Stimulated activated naive CD8-positive, alpha-beta T cell treated with anti-CD3 and anti-CD28 coated beads, Interleukin-15, amount 100 ng/mL, for 72 hours (primary cell): Measurements from ENCODE around the gene KDM7A.
"Not testable (repeated sequence)": the region's sequence is repeated elsewhere in the genome, so short reads cannot be mapped to it uniquely, and the experiment has no call there.

Source experiments
- ATAC-seq: fragments of 150-1000 bp; cut with Tn5 transposase; 2 replicates; pipeline ENCODE4 v1.10.0; 2021; ENCODE audit warnings: mild to moderate bottlenecking, moderate library complexity
- DNase-seq, 2 donors: peaks; one replicate each; pipeline ENCODE4 v3.0.0; 2021 to 2022
- H3K27ac Mint-ChIP-seq, 2 donors: one replicate each; pipeline ENCODE4 v1.8.0; 2022; ENCODE audit warnings: mild to moderate bottlenecking in 2 of 2, mixed read lengths in 2 of 2, moderate library complexity in 2 of 2
- H3K27me3 Mint-ChIP-seq: one replicate; pipeline ENCODE4 v1.8.0; 2022; ENCODE audit warnings: mixed read lengths
- H3K4me1 Mint-ChIP-seq: one replicate; pipeline ENCODE4 v1.8.0; 2022; ENCODE audit warnings: mild to moderate bottlenecking, mixed read lengths
- H3K4me3 Mint-ChIP-seq, 2 donors: one replicate each; pipeline ENCODE4 v1.8.0; 2022; ENCODE audit warnings: mild to moderate bottlenecking in 2 of 2, mixed read lengths in 2 of 2, moderate library complexity in 1 of 2
- H3K9me3 Mint-ChIP-seq, 2 donors: one replicate each; pipeline ENCODE4 v1.8.0; 2022; ENCODE audit warnings: mixed read lengths in 2 of 2

KDM7A gene

DNA sequence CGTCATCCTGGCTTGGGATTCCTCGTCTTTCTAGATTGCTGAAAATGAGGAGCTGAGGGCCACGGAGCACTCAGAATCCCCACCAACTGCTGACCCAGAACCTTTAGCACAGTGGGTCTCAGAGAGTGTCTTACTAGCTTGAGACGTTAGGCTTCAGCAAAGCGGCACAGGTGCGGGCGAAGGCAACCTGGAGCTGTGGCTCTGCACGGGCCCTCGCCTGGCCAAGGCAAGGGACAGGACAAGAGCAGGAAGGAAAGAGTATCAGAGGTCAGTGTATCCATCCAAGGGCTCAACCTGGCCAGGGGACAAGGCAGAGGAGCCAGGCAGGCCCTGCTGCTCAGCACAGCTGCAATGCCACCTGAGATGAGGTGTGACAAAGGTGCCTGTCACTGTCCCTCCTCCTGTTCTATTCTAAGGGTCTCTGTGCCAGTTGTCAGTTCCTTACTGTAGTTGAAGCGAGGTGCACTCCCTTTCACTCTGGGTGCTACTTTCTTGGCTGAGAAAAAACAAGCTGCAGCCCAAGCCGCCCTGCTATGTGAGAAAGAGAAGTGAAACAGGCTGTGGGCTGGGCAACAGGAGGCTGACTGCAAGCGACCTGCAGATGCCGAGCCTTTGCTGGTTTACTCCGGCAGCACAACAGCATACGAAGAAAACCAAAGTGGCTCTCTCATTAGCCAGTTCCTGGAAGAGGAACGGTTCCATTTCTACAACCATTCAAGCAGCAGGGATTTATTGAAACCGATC lies 33.3 kb upstream of the KDM7A start:
- H3K27me3 Mint-ChIP-seq = no peaks in the 10 kb centered on the region
- H3K27ac Mint-ChIP-seq = peak overlapping the region in 1 of 2 donors; percentile 78
- H3K4me3 Mint-ChIP-seq = peak overlapping the region in 1 of 2 donors; percentile 71
- DNase-seq (peak in 1 of 2 donors; percentile 33), ATAC-seq (peak; percentile 86)
- peaks cover 4 to 5% of the 10 kb centered on the region in 2 donors for H3K9me3 Mint-ChIP-seq
- H3K4me1 Mint-ChIP-seq = peaks cover 54% of the 10 kb centered on the region

DNA sequence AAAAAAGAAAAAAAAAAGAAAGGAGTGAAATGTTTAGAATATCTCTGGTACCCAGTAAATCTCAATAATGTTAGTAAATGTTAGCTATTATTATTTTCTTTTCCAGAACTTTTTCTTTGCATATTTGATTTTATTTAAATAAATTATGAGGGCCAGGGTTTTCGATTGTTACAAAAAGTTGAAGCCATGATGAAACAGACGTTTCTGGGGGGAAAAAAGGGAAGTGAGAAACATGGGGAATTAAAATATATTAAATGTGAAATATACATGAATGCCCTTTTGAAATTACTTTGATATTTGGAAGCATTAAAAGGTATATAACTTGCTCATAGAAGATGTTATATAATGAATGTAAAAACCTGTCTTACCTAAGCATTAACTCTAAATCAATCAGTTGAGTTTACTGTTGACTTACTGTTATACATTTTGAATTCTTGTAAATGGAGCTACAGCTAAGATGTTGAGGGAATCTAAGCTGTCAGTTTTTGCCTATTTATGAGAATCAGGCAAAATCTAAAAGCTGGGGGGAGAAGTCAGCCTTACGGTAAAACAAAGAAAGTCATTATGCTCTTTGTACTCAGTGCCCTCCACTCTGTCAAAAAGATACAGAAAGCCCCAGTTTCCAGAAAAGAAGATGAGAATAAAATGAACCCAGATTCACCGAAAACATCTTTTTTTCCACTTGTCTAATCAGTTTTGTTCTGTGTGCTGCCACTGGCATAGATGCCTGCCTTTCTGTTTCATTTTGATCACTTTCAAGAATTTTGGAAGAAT lies 30.0 kb upstream of the KDM7A start:
- Mint-ChIP-seq H3K9me3 (peaks cover 12 to 19% of the 10 kb centered on the region in 2 donors), H3K27ac (no peak overlapping the region), H3K4me1 (peaks cover 30% of the 10 kb centered on the region), H3K27me3 (no peaks in the 10 kb centered on the region), H3K4me3 (no peak overlapping the region)
- no peak for DNase-seq
- no peak for ATAC-seq

DNA sequence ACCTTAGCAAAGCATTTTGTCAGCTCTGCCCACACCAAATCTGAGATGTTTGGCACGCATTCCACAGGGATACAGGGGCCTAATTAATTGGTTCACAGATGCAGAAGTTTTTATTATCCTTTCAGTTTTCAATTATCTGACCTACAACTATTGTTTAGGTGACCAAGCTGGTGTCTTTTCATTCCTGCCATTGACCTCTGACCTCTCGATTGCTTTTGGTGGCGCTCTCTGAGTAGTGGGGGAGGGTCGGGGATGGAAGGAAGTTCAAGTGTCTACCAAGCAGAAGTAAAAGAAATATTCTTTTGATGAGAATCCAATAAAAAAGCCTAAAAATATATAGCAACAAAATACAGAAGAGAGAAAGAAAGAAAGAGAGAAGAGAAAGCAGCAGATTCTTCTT lies 28.8 kb upstream of the KDM7A start:
- H3K27ac Mint-ChIP-seq = peak overlapping the region in 1 of 2 donors; percentile 5
- no peak for ATAC-seq
- DNase-seq = no peak
- H3K4me1 Mint-ChIP-seq = peaks cover 24% of the 10 kb centered on the region
- H3K9me3 Mint-ChIP-seq = peaks cover 12 to 19% of the 10 kb centered on the region in 2 donors
- H3K4me3 Mint-ChIP-seq = no peak overlapping the region
- H3K27me3 Mint-ChIP-seq = no peaks in the 10 kb centered on the region

DNA sequence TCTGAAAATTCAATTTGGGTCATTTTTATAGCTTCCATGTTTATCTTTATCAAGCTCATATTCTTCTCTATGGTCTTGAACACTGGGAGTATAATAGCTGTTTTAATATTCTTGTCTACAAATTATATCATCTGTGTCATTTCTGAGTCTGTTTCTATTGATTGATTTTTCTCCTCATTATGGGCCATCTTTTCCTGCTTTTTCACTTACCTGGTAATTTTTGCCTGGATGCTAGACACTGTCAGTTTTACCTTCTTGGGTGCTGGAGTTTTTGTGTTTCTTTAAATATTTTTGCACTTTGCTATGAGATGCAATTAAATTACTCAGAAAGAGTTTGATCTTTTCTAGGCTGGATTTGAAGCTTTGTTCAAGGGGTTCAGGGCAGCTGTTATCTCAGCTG lies 26.8 kb upstream of the KDM7A start:
- Mint-ChIP-seq H3K4me1 (peaks cover 12% of the 10 kb centered on the region), H3K27me3 (no peaks in the 10 kb centered on the region), H3K9me3 (peaks cover 12 to 19% of the 10 kb centered on the region in 2 donors), H3K4me3 (no peak overlapping the region), H3K27ac (no peak overlapping the region)
- DNase-seq (no peak), ATAC-seq (no peak)

DNA sequence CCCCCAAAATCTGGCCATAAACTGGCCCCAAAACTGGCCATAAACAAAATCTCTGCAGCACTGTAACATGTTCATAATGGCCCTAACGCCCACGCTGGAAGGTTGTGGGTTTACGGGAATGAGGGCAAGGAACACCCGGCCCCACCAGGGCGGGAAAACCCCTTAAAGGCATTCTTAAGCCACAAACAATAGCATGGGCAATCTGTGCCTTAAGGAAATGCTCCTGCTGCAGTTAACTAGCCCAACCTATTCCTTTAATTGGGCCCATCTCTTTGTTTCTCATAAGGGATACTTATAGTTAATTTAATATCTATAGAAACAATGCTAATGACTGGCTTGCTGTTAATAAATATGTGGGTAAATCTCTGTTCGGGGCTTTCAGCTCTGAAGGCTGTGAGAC lies 26.2 kb upstream of the KDM7A start:
- ATAC-seq, H3K27me3 Mint-ChIP-seq, H3K4me3 Mint-ChIP-seq, H3K27ac Mint-ChIP-seq, DNase-seq: not testable (repeated sequence)
- peaks cover 12 to 19% of the 10 kb centered on the region in 2 donors for H3K9me3 Mint-ChIP-seq
- peaks cover 11% of the 10 kb centered on the region for H3K4me1 Mint-ChIP-seq

DNA sequence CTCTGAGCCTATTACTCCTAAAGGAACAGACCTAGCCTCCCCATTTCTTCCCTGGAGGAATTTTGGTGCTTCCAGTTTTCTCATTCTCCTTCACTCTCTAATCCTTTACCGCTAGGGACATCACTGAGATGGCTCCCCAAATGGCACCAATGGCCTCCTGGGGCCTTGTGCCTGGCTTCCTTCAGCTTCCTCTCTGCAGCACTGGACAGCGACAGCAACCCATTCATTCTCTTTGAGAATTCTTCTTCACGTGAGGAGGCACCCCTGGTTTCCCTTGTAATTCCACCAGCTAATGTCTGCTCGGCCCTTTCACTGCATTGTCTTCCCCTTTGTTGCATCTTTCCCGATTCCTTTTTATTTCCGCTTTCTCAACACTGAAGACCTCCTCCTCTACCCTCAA lies 24.6 kb upstream of the KDM7A start:
- Mint-ChIP-seq H3K9me3 (peaks cover 15 to 26% of the 10 kb centered on the region in 2 donors), H3K4me1 (peaks cover 5% of the 10 kb centered on the region), H3K27me3 (no peaks in the 10 kb centered on the region), H3K4me3 (no peak overlapping the region), H3K27ac (no peak overlapping the region)
- DNase-seq (no peak), ATAC-seq (no peak)

DNA sequence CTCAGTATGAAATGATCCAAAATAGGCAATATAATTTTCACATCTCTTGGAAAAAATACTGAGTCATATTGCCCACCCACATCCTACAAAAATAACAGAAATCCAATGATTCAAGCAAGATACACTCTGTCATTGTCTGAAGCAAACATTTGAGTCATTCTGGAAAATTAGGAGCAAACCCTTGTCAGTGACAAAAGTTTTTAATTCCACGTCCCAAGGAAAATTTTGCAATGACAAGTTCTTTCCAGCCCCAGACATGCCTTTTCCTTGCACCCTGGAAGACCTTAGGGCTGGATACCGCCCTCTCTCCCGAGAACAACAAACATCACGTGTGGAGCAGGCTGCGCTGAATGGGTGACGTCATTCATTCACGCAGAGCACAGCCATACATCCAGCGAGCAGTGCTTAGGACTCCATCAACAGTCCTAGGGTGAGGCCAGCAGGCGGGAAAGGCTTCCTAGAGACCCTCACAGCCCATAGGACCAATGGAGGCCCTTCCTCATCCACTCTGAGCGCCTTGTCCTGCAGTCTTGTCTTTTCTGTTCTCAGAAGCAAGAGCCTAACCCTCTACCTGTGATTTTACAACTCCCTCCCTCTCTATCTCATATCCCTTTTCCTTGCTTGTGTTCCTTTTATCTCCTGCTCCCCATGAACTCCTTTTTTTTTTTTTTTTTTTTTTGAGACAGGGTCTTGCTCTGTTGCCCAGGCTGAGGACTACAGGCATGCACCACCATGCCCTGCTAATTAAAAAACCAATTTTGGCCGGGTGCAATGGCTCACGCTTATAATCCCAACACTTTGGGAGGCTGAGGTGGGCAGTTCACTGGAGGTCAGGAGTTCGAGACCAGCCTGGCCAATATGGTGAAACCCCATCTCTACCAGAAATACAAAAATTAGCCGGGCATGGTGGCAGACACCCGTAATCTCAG lies 23.5 kb upstream of the KDM7A start:
- H3K4me1 Mint-ChIP-seq = peaks cover 5% of the 10 kb centered on the region
- H3K4me3 Mint-ChIP-seq = no peak overlapping the region
- DNase-seq (no peak), ATAC-seq (no peak)
- H3K27me3 Mint-ChIP-seq = no peaks in the 10 kb centered on the region
- H3K27ac Mint-ChIP-seq = no peak overlapping the region
- peaks cover 15 to 32% of the 10 kb centered on the region in 2 donors for H3K9me3 Mint-ChIP-seq

DNA sequence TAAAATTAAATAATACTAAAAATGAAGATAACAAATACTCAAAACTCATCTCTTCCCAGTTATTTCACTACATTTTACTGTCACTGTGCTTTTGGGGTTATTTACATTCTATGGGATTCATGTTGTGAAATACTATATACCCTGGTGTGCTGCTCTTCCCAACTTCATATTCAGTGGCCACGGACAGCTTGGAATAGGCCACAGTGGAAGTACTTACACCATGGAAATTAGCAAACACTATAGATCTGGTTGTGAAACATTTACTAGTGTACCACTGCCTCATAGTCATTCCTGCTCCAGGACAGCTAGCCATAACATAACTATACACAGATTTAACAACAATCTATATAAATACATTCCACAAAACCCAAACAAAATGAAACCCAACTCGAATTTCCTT lies 21.2 kb upstream of the KDM7A start:
- DNase-seq = no peak
- no peaks in the 10 kb centered on the region for H3K27me3 Mint-ChIP-seq
- H3K27ac Mint-ChIP-seq = no peak overlapping the region
- H3K4me1 Mint-ChIP-seq = peaks cover 5% of the 10 kb centered on the region
- no peak for ATAC-seq
- peaks cover 4 to 17% of the 10 kb centered on the region in 2 donors for H3K9me3 Mint-ChIP-seq
- H3K4me3 Mint-ChIP-seq = no peak overlapping the region

DNA sequence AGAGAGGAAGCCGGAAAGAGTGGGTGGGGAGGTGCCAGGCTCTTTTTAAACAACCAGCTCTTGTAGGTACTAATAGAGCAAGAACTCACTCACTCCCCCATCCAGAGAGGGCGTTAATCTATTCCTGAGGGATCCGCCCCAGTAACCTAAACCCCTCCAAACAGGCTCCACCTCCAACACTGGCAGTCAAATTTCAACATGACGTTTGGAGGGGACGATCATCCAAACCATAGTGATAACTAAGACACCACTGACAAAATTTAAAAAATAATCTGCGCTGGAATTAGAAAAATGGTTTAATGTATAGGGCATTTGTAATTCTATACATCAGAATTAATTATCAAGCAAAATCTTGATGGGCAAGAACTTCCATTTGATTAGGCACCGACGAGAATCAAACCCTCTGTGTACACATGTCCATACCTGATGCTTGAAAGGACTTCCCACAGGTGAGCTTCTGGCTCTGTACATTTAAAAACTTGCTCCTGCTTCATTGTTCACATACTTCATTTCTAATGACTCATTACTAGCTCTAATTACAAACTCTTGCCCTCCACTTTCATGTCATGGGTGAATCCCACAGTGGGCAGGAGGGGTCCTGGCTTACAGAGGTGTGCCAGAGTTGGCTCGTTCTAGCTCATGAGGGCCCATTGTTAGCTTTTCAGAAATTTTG lies 20.6 kb upstream of the KDM7A start:
- no peak overlapping the region for H3K4me3 Mint-ChIP-seq
- no peak for ATAC-seq
- H3K27ac Mint-ChIP-seq = no peak overlapping the region
- H3K27me3 Mint-ChIP-seq = no peaks in the 10 kb centered on the region
- DNase-seq = no peak
- H3K9me3 Mint-ChIP-seq = peaks cover 4 to 12% of the 10 kb centered on the region in 2 donors
- H3K4me1 Mint-ChIP-seq = peaks cover 5% of the 10 kb centered on the region

DNA sequence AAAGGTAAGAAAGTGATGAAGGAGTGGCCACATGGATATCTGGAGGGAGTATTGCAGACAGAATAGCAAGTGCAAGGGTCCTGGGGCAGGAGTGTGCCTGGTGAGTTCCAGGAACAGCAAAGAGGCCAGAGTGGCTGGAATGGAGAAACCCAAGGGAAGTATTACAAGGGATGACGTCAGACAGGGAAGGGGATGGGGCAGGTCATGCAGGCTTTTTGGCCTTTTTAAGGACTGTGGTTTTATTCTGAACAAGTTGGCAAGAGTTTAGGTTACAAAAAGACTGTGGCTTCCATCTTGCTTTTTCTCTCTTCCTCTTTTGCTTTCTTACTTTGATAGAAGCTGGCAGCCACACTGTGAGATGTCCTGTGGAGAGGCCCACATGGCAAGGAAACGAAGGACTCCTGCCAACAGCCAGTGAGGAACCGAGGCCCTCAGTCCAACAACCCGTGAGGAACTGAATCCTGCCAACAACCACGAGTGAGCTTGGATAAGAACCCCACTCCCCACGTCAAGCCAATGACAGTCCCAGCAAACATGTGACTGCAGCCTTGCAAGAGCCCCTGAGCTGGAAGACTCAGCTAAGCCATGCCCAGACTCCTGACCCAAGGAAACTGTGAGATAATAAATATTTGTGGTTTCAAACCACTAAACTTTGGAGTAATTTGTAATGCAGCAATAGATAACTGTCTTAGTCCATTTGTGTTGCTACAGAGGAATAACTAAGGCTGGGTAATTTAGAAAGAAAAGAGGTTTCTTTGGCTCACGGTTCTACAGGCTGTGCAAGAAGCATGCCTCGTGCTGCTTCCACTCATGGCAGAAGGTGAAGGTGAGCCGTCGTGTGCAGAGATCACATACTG lies 19.8 kb upstream of the KDM7A start:
- DNase-seq (no peak), ATAC-seq (no peak)
- Mint-ChIP-seq H3K4me1 (peaks cover 5% of the 10 kb centered on the region), H3K27me3 (no peaks in the 10 kb centered on the region), H3K9me3 (peaks cover 4 to 12% of the 10 kb centered on the region in 2 donors), H3K4me3 (no peak overlapping the region), H3K27ac (peak overlapping the region in 1 of 2 donors; percentile 21)

DNA sequence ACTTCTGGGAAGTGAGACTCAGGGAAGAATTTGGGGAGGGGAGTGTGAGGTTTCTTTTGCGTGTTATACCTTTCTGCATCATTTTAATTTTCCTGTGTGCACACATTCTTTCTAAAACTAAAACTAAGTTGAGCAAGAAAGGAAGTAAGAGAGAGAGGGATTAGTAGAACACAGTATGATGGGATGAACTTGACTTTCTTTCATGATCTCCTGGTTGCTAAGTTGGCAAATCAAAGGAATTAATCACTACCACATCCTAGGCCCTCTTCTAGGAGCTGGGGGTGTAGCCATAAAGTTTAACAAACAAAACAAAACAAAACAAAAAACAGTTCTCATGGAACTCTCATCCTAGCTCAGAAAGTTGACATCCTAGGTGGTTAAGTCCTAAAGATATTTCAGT lies 19.1 kb upstream of the KDM7A start:
- Mint-ChIP-seq H3K27ac (no peak overlapping the region), H3K9me3 (peaks cover 4 to 12% of the 10 kb centered on the region in 2 donors), H3K4me1 (peaks cover 5% of the 10 kb centered on the region), H3K4me3 (no peak overlapping the region), H3K27me3 (no peaks in the 10 kb centered on the region)
- no peak for DNase-seq
- ATAC-seq = no peak

DNA sequence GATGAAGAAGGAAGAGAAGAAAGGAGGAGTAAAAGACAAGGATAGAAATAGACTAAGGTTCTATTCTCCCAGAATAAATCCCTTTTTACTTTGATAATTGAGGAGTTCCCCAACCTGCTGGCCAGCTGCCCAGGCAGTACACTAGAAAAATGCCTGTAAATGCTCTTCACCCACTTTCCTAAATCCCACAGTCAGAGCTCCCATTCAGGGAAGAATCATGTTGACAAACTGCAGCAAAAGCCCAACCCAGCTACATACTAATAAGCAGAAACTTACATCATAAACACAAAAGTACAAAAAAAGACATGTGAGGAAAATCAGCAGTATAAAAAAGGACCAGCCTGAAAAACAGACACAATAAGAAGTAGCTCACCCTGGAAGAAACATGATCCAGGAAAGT lies 15.8 kb upstream of the KDM7A start:
- Mint-ChIP-seq H3K27ac (no peak overlapping the region), H3K4me3 (no peak overlapping the region), H3K4me1 (peaks cover 5% of the 10 kb centered on the region), H3K9me3 (peaks cover 4 to 12% of the 10 kb centered on the region in 2 donors), H3K27me3 (no peaks in the 10 kb centered on the region)
- DNase-seq (no peak), ATAC-seq (no peak)

DNA sequence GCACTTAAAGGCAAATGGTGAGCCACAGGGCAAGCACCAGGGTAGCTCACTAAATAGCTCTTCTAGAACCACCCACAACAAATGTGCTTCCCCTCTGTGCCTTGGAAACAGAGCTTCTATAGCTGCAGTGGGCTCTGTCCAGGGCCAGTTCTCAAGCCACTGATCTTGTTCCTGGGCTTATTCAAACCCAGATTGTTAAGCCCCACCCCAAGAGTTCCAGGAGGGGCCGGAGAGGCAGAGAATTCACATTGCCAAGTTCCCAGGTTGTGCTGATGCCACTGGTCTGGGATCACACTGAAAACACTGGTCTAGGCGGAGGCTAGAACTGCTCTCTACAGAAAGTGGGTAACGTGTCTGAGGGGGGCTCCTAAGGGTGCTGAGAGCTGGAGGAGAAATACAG lies 15.4 kb upstream of the KDM7A start:
- DNase-seq = no peak
- Mint-ChIP-seq H3K4me1 (peaks cover 5% of the 10 kb centered on the region), H3K4me3 (no peak overlapping the region), H3K9me3 (peaks cover 4 to 12% of the 10 kb centered on the region in 2 donors), H3K27ac (no peak overlapping the region), H3K27me3 (no peaks in the 10 kb centered on the region)
- no peak for ATAC-seq

DNA sequence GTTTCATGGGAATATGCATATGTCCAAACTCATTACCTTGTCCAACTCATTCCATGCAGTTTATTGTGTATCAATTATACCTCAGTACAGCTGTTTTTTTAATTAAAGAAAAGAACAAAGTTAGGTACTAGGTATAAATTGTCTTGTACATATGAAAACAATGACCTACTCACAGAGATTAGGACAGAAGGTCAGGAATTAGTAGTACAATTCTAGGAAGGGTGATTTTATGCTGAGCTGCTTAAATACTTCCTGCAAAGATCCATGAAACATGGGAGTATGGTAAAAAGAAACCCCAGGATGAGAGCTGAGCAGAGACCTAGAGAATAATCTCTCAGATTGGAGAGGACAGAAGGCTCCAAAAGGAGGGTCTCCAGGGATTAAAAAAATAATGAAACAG lies 13.8 kb upstream of the KDM7A start:
- no peaks in the 10 kb centered on the region for H3K4me1 Mint-ChIP-seq
- DNase-seq (no peak), ATAC-seq (no peak)
- no peaks in the 10 kb centered on the region for H3K27me3 Mint-ChIP-seq
- H3K27ac Mint-ChIP-seq = no peak overlapping the region
- no peak overlapping the region for H3K4me3 Mint-ChIP-seq
- no peaks in the 10 kb centered on the region for H3K9me3 Mint-ChIP-seq
